H4 (cell line): ENCODE results near the gene UBE2D4. TPM values are rescaled to one million over a fixed set of nuclear protein-coding genes. Genes with fewer than 3 reads are reported as not detected.
"Not testable (repeated sequence)": the region's sequence is repeated elsewhere in the genome, so short reads cannot be mapped to it uniquely, and the experiment has no call there.

Source experiments
- DNase-seq: peaks from one replicate; pipeline ENCODE4 v3.0.0-alpha.2; 2015; ENCODE audit warnings: low spot score
- total RNA-seq: library from RNA; depleted of rRNA; stranded (reverse); fragments of >200 nt; shearing (Covaris generic); gene quantifications from 2 replicates; pipeline ENCODE4 v1.2.3, GENCODE V29; 2014

UBE2D4 gene
- total RNA-seq, 1 experiment from 2014 or later, result 35.7 TPM

DNA sequence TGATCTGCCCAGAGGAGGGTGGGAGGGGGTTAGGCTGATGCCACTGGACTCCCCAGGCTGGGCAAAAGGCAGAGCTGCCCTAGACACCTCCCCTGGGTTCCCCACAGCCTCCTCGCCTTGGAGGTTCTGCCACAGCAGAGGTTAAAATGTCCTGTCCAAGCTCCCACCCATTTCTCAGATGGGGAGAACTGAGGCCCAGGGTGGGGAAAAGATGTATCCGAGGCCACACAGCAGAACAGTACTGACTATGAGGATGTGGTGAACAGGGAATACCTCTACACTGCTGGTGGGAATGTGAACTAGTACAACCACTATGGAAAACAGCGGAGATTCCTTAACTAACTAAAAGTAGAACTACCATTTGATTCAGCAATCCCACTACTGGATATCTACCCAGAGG, 40.2 kb downstream of the UBE2D4 start:
- DNase-seq, result not testable (repeated sequence)

DNA sequence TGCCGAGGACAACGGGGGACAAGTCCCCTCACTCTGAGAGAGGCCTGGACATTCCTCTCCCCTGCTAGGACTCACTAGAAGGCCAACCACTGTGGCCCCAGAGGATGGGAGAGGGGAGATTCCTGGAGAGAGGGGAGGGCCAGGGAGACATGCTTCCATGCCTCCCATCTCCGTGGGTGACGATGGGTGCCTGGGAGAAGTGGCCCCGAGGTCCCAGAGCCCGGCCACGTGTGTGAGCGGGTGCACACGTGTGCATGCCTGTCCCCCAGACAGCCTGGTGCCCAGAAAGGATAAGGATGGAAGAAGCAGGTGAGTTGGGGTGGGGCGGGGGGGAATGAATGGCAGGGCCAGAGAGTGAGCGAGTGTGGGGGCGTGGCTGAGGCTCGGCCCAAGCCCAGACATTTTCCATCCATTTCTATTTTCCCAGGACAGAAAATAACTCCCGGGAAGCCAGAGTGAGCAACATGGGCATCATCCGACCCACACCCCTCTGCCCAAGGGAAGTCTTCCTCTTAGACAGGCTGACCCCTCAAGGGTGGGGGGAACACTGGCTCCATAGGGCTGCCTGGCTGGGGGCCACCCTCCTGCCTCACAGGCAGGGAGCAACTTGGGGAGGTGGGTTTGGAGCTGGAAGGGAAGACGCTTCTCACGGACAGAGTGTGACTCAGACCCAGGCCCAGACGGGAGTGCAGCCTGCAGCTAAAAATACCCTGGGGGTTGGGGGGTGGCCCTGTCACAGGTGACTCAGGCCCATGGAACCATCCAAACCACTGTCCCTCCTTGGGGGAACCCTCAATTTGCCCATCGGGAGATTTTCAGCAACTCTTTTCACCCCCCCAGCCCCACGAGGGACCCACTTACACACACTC, 42.2 kb downstream of the UBE2D4 start:
- not testable (repeated sequence) for DNase-seq

DNA sequence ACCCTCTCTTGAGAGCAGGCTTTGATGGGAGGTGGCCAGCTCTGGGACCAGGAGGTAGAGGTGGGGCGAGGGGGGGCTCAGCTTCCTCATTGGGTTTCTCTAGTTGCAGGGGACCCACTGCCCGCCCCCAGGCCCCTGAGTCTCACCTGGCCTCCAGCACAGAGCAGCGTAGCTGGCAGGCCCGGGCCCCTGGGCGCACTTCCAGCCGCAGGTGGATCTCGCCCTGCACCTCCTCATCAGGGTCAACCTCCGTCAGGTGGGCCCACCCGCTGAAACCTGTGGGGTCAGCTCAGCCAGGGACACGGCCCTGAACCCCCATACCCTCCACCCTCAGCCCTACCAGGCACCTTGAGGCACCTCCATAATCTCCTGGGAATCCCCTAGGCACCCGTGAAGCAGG, 43.4 kb downstream of the UBE2D4 start:
- not testable (repeated sequence) for DNase-seq

GRCh38 chr7:43970698-43971097, 44.5 kb downstream of the UBE2D4 start:
- DNase-seq, result not testable (repeated sequence)

- not testable (repeated sequence) for DNase-seq
Measured at GRCh38 chr7:43974033-43974573, 47.9 kb downstream of the UBE2D4 start.

DNA sequence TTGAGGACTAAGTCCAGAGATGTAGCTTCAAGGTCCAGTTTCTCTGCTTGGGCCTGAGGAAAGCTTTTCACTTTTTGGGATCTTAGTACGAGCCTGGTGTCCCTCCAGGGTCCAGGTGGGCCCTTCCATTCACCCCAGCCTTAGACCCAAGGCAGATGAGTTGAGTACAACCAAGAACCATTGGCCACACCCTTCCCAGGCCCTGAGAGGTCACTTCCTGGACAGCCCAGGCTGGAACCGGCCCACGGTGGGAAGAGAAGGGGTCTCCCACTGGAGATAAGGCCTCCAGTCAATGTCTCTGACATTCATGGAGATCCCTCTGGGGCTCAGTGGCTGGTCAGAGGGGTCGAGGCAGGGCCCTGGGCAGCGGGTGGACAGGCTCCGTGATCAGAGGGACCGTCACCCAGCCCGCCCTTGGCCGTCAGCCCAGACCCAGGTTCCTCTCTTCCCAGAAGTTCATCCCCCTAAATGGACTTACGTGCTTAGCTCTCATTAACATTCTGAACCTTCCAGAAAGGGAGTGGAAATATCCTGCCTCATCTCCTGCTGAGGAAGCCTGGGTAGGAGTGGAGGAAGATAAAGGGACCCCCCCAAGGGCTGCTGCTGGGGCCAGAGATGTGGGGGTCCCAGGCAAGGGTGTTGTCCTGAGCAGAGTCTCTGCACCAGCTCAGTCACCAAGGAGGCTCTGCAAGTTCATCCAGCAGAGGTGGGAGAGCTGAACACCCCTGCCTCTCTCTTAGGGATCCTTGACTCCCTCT, 48.7 kb downstream of the UBE2D4 start:
- DNase-seq, result not testable (repeated sequence)

DNA sequence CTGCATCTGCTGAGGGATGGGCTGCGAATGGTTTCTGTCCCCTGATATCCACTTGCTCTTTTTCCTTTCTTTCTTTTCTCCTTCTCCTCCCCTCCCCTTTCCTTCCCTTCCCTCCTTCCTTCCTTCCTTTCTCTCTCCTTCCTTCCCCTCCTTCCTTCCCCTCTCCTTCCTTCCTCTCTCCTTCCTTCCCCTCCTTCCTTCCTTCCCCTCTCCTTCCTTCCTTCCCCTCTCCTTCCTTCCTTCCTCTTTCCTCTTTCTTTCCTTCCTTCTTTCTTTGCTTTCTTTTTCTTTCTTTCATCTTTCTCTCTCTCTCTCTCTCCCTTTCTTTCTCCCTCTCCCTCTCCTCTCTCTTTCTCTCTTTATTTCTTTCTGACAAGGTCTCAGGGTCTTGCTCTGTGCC, 51.3 kb downstream of the UBE2D4 start:
- DNase-seq, result no peak

- DNase-seq, result not testable (repeated sequence)
Measured at GRCh38 chr7:43978102-43978501, 51.9 kb downstream of the UBE2D4 start.

GRCh38 chr7:43982848-43983247, 56.6 kb downstream of the UBE2D4 start:
- not testable (repeated sequence) for DNase-seq

DNA sequence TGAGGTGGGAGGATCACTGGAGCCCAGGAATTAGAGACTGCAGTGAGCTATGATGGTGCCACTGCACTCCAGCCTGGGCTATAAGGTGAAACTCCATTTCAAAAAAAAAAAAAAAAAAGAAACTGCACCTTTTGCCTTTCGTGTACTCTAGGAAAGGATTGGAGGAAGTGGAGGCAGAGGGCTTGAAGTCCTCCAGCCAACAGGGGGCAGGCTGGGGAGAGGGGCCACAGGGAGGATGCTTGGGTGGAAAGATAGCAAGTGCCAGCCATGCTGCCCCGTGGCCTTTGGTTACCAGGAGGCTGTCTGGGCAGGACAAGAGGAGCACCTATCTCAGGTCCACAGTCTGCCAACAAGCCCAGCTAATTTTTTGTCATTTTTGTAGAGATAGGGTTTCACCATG, 57.5 kb downstream of the UBE2D4 start:
- DNase-seq, result peak; percentile 4

DNA sequence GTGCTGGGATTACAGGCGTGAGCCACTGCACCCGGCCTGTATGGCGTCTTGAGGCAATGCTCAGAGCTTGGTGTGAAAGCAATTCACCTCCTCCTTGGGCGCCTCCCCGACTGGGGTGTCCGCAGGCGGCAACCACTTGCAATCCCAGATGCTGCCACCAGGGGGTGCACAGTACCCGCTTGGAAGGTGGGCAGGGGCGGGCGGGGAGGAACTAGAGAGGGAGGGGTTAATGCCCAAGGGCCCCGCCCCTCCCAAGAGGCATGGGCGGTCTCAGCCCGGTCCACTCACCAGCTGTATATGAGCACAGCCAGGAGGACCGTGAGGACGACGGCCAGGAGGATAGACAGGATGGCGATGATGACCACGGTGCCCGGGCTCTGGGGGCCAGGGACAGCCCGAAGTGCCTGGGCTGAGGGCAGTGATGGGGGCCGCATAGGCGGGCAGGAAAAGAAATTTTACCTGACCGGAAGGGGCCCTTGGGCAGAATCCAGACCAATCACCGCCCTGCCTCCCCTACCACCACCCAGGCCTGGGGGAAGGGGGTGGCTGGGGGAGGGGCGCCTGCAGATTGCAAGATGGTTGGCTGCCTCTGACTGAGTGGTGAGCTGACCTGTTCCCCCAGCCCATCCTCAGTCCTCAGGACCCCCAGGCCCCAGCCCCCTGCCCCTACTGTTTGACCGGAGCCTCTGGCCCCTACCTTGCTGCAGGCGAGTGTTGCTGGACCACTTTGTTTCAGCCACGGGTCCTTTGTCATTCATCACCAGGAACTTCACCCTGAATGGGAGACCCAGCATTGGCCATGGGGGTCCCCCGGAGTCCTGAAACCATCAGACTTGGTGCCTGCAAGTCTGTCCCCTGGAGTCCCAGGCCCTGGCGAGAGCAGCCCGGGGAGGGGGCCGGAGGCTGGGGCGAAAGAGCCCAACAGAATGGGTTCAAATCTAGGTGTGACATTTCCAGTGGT, 59.9 kb downstream of the UBE2D4 start:
- peak; percentile 74 for DNase-seq

DNA sequence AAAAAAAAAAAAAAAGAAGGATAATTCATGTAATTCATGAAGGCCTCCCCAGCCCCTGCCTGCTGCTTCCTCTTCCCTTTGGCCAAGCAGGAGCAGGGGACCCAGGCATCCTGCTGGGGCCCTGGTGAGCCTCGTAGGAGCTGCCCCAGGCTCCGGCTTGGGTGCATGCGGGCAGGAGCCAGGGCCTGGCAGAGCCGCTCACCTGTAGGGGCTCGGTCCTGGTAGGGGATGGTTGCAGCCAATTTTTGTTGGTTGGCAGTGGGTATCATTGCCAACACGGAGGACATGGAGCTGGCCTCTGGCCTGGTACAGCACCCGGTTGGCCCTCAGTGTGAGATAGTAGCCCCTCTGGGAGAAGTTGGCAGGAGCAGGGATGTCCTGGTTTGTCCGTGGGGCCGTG, 61.2 kb downstream of the UBE2D4 start:
- not testable (repeated sequence) for DNase-seq

- not testable (repeated sequence) for DNase-seq
Measured at GRCh38 chr7:43990011-43990585, 63.9 kb downstream of the UBE2D4 start.

GRCh38 chr7:43990829-43991228, 64.6 kb downstream of the UBE2D4 start:
- not testable (repeated sequence) for DNase-seq

- DNase-seq, result not testable (repeated sequence)
Measured at GRCh38 chr7:43992896-43993295, 66.7 kb downstream of the UBE2D4 start.

- DNase-seq, result not testable (repeated sequence)
Measured at GRCh38 chr7:43994681-43995080, 68.4 kb downstream of the UBE2D4 start.

- DNase-seq, result not testable (repeated sequence)
Measured at GRCh38 chr7:43997532-43997931, 71.3 kb downstream of the UBE2D4 start, which contains the start of gene SPDYE1. Gene SPDYE1, plus strand, starts transcription at chr7:43997897. Its CDS starts 2,053 bp downstream, at chr7:43999950.
